Measurements from ENCODE around the gene ROBO3.

GRCh38 chr11:124892750-124893454 lies 27.7 kb downstream of the ROBO3 start:
- TF ChIP-seq, protein P1, sequence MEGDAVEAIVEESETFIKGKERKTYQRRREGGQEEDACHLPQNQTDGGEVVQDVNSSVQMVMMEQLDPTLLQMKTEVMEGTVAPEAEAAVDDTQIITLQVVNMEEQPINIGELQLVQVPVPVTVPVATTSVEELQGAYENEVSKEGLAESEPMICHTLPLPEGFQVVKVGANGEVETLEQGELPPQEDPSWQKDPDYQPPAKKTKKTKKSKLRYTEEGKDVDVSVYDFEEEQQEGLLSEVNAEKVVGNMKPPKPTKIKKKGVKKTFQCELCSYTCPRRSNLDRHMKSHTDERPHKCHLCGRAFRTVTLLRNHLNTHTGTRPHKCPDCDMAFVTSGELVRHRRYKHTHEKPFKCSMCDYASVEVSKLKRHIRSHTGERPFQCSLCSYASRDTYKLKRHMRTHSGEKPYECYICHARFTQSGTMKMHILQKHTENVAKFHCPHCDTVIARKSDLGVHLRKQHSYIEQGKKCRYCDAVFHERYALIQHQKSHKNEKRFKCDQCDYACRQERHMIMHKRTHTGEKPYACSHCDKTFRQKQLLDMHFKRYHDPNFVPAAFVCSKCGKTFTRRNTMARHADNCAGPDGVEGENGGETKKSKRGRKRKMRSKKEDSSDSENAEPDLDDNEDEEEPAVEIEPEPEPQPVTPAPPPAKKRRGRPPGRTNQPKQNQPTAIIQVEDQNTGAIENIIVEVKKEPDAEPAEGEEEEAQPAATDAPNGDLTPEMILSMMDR (IDR thresholded peaks at IDR 0.05) = no peak
- TF ChIP-seq ZFX (IDR thresholded peaks at IDR 0.05; ENCODE audit: borderline replicate concordance) = no peak

Measured in 22Rv1 (cell line).